C4-2B (cell line): Measurements from ENCODE around the gene NNMT.

Source experiments
- H3K27ac ChIP-seq: fragments of 450-650 bp; 2 replicates; pipeline ENCODE4 v1.5.1; 2017
- ZFX ChIP-seq: fragments of 450-650 bp; IDR thresholded peaks from 2 replicates; pipeline ENCODE4 v1.6.1; 2017
- TF ChIP-seq, protein P1 (sequence below): fragments of 450-650 bp; conservative IDR thresholded peaks from 2 replicates; pipeline ENCODE4 v1.5.1; 2017; ENCODE audit warnings: mild to moderate bottlenecking

Gene NNMT

DNA sequence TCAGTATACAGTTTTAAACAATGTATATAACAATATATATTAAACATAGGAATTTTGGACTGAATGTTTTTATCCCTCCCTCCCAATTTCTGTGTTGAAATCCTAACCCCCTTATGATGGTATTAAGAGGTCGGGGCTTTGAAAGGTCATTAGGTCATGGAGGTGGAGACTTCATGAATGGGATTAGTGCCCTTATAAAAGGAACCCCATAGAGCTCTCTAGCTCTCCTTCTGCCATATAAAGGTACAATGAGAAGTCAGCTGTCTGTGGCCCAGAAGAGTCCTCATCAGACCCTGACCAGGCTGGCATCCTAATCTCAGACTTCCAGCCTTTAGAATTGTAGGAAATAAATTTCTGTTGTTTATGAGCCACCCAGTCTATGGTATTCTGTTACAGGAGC is 6.5 kb downstream of the NNMT start:
- H3K27ac ChIP-seq = no peak overlapping the region
- no peak for TF ChIP-seq ZFX
- TF ChIP-seq, protein P1, sequence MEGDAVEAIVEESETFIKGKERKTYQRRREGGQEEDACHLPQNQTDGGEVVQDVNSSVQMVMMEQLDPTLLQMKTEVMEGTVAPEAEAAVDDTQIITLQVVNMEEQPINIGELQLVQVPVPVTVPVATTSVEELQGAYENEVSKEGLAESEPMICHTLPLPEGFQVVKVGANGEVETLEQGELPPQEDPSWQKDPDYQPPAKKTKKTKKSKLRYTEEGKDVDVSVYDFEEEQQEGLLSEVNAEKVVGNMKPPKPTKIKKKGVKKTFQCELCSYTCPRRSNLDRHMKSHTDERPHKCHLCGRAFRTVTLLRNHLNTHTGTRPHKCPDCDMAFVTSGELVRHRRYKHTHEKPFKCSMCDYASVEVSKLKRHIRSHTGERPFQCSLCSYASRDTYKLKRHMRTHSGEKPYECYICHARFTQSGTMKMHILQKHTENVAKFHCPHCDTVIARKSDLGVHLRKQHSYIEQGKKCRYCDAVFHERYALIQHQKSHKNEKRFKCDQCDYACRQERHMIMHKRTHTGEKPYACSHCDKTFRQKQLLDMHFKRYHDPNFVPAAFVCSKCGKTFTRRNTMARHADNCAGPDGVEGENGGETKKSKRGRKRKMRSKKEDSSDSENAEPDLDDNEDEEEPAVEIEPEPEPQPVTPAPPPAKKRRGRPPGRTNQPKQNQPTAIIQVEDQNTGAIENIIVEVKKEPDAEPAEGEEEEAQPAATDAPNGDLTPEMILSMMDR = no peak

DNA sequence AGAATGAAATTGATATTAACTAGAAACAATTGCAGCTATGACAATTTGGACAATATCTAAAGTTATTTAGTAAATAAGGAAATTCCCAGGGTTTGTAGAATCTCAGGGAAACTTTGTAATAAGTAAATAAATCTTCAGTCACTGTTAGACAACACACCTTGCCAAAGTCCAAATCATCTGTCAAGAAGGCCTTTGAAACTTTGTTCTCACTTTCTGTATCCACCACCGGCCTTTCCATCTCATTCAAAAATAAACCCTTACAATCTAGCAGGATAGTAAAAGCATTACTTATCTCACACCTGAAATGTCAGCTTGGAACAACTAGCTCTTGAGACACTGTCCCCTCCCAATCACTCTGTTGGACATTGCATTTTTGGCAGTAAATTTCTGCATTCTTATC is 7.9 kb downstream of the NNMT start:
- H3K27ac ChIP-seq = no peak overlapping the region
- TF ChIP-seq, protein P1 = no peak
- TF ChIP-seq ZFX = no peak

DNA sequence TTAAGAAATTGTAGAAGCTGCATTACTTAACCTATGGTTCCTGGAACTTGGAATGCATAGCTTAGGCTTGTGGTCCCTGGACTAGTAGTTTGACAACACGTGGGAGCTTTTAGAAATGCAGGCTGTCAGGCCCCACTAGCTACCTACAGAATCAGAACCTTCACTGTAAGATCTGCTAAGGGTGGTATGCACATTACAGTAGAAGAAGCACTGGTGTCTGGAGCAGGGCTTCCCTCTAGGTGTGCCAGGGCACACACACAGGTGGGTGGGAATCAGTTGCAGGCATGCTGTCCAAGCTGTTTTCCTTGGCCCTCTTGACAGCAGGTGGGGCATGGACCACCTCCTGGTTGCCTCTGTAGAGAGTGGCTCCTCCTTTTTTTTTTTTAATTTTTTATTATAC is 8.8 kb downstream of the NNMT start:
- TF ChIP-seq, protein P1 = no peak
- TF ChIP-seq ZFX = no peak
- no peak overlapping the region for H3K27ac ChIP-seq

DNA sequence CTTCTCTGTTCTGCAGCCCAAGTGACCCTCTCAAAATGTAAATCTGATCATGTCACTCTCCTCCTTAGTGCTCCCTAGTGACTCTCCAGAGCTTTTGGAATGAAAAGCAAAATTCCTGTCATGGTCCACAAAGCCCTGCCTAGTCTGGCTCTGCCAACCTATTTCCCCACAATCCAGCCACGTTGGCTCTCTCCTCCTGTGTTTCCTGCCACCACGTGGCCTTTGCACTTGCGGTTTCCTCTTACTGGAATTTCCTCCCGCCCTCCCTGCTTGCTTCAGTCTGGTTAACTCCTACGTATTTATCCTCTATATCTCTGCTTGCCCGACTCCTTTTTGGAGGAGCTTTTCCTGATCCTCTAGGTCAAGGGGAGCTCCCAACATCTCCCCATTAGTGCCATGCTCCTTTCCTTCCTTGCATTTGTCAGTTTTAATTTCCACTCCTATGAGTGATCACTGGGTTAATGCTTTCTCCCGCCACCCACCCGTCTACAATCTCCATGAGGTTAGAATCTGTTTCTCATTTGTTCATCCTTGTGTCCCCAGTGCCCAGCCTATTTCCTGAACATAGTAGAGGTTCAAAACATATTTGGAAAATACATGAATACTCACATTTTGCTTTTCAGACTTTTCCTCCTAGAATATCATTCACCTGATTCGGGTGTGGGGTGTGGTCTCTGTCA is 11.5 kb downstream of the NNMT start:
- no peak overlapping the region for H3K27ac ChIP-seq
- TF ChIP-seq, protein P1 = no peak
- no peak for TF ChIP-seq ZFX

DNA sequence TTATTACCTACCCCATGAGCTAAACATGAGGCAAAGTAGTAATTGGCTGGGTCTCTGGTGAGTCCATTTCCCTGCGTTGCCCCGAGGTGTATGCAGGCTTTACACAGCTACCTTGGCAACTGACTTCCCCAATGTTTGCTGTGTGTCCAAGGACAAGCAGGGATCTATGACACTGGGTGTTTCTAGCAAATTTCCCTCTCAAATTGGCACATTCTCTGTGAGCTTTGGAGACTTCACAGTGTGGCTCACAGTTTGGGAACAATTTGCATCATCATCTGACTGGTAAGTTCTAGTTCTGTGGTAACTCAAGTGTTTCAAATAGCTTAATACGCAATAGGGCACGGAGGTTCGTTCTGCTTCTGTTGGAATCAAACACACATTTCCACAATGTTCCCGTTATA is 12.5 kb downstream of the NNMT start:
- no peak for TF ChIP-seq ZFX
- TF ChIP-seq, protein P1 = no peak
- no peak overlapping the region for H3K27ac ChIP-seq

DNA sequence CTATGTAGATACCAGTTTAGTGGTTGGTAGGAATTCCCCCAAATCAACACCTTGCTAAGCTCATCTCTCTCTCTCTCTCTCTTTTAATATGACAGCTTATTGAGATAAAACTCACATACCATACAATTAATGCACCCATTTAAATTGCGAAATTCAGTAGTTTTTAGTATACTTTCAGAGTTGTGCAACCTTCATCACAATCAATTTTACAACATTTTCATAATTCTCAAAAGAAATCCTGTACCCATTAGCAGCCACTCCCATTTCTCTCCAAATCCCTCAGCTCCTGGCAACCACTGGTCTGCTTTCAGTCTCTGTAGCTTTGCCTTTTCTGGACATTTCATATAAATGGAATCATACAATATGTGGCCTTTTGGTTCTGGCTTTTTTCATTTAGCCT is 13.3 kb downstream of the NNMT start:
- TF ChIP-seq ZFX = no peak
- TF ChIP-seq, protein P1 = no peak
- no peak overlapping the region for H3K27ac ChIP-seq

DNA sequence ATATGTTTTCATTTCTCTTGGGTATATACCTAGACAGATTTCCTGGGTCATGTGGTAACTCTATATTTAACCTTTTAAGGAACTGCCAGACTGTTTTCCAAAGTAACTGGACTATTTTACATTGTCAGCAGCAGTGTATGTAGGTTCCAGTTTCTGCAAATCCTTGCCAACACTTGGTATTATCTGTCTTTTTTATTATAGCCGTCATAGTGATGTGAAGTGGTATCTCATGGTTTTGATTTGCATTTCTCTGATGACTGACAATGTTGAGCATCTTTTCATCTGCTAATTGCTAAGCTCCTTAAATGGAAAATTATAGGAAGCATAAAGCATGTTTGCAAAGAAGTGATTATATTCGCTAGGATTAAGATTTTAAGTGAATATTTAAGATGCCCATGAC is 13.9 kb downstream of the NNMT start:
- TF ChIP-seq ZFX = no peak
- TF ChIP-seq, protein P1 = no peak
- no peak overlapping the region; the same call in 1 of the 2 replicates for H3K27ac ChIP-seq
